Smooth muscle cell of trachea (primary cell): Measurements from ENCODE around the gene ANKRD36. TPM values are rescaled to one million over a fixed set of nuclear protein-coding genes. Genes with fewer than 3 reads are reported as not detected.

Source experiments
- total RNA-seq: library from RNA; depleted of rRNA; stranded (reverse); fragments of >200 nt; gene quantifications from 2 replicates; pipeline ENCODE4 v1.2.1, GENCODE V29; 2014

ANKRD36 gene
- 27.8 and 46.1 TPM in 2 replicates for total RNA-seq

DNA sequence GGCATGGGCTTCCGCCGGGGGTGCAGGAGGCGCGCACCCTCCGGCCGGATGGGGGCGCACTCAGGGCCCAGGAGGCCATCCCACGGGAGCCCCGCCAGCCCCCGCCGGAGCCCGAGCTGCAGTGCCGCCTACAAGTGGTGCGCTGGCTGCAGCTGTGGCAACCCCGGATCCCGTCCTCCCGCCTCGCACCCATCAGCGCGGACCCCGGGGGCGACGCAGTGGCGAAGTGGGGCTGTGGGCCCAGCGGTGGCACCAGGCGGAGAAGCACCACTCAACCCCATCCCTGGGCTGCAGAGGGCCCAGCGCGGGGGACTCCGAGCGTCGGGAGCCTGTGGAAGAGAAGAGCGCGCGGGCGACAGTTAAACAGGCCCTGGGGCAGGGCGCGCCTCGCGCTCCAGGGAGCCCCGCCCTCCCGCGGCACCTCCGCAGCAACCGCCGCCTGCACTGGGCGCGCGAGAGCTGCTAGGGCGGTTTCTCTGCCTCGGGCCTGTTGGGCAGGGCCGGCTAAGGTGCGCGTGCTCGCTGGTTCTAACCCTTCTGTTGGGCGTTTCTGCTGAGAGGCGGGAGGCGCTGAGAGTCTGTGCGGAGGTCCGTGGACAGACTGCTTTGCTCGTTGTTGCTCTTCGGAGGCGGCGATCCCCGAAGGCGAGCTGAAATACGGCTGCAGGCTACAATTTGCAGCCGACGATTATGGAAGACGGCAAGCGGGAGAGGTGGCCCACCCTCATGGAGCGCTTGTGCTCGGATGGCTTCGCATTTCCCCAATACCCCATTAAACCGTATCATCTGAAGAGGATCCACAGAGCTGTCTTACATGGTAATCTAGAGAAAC lies at the start of gene ANKRD36:
ANKRD36 (plus strand) TSS at position 104 of the 832 bp plus-strand sequence; CDS start at position 691, 587 bp downstream.

DNA sequence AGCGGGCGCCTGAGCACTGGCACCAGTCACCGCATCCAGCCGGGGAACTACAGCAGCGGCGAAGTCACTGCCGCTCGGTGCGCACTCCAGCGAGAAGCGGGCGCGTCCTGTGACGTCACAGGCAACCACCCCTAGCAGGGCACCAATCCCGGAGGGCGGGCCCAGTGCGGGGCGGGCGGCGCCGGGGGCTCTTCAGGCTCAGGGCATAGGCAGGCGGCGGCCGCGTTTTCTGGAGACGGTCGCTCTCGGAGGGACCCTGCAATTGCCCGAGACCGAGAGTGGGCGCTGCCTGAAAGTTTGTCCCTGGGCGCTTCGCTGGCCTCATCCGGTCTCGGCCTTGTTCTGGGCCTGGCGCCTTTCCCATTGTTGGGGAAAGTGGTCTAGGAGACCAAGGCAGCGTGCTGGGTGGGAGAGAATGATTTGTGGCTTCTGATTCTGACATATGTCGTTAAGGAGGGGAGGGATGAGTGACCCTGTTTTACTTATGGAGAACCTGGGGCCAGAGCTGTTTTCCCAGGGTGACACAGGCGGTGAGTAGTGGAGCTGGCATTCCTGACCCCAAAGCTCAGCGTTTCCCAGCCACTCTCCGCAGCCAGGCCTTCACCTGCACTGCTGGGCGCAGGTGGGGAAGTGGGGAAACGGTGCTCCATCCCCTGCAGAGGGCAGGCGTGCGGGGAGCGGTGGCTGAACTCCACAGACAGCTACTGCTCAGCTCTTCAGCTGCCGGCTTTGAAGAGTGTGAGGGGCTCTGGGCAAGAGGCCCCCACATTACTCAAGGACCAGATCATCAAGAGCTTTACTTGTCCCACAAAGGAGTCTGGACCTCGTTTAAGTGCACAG lies 18.0 kb upstream of the ANKRD36 start, which contains the start of gene FAHD2B:
FAHD2B (minus strand) TSS at position 111 of the 840 bp plus-strand sequence. CDS start 3,176 bp downstream, outside the sequence.

Other genes with a start within 250 kb of the ANKRD36 start
- gene SEMA4C, start 243.1 kb upstream of the ANKRD36 start, total RNA-seq, result 25.0 and 27.5 TPM in 2 replicates
- gene FAM178B, start 126.6 kb upstream of the ANKRD36 start, total RNA-seq, result not detected in 2 replicates
- gene FAHD2B, start 18.3 kb upstream of the ANKRD36 start, total RNA-seq, result 6.5 and 8.3 TPM in 2 replicates